ENCODE results near the gene DGKB. TPM values are rescaled to one million over a fixed set of nuclear protein-coding genes. Genes with fewer than 3 reads are reported as not detected.

Gene DGKB
- total and polyA plus RNA-seq, 7 donors = 0.39 to 22.4 (median 11.3) TPM; not detected in 2

GRCh38 chr7:14309432-14309831 lies 593.1 kb downstream of the DGKB start:
- DNase-seq = no peak
- Histone ChIP-seq H3K27ac (no peak overlapping the region), H3K36me3 (no peaks in the 10 kb centered on the region), H3K4me1 (no peaks in the 10 kb centered on the region), H3K9me3 (no peaks in the 10 kb centered on the region), H3K4me3 (no peak overlapping the region), H3K27me3 (no peaks in the 10 kb centered on the region)
- TF ChIP-seq CTCF (IDR thresholded peaks at IDR 0.05) (no peak), EP300 (IDR thresholded peaks at IDR 0.05) (no peak), POLR2A (IDR thresholded peaks at IDR 0.05) (no peak), POLR2AphosphoS5 (IDR thresholded peaks at IDR 0.05) (no peak)
- intact Hi-C loops (cut with DNase I) = no loop called here

- Histone ChIP-seq H3K36me3 (no peaks in the 10 kb centered on the region), H3K4me1 (no peaks in the 10 kb centered on the region), H3K27me3 (no peaks in the 10 kb centered on the region), H3K4me3 (no peak overlapping the region), H3K27ac (no peak overlapping the region), H3K9me3 (no peaks in the 10 kb centered on the region)
- TF ChIP-seq EP300 (IDR thresholded peaks at IDR 0.05) (no peak), CTCF (IDR thresholded peaks at IDR 0.05) (no peak), POLR2AphosphoS5 (IDR thresholded peaks at IDR 0.05) (no peak), POLR2A (IDR thresholded peaks at IDR 0.05) (no peak)
- intact Hi-C loops (cut with DNase I) = no loop called here
- no peak for DNase-seq
- WGBS, 2 donors = 77 to 78% methylated on average over 4 of the region's 4 CpGs
Measured at GRCh38 chr7:14305233-14305866, 597.2 kb downstream of the DGKB start.

- no peak for DNase-seq
- intact Hi-C loops (cut with DNase I) = no loop called here
- WGBS, 2 donors = 60 to 87% methylated on average over 2 of the region's 2 CpGs
- Histone ChIP-seq H3K9me3 (no peaks in the 10 kb centered on the region), H3K36me3 (no peaks in the 10 kb centered on the region), H3K4me1 (no peaks in the 10 kb centered on the region), H3K27me3 (no peaks in the 10 kb centered on the region), H3K27ac (no peak overlapping the region), H3K4me3 (no peak overlapping the region)
- TF ChIP-seq POLR2AphosphoS5 (IDR thresholded peaks at IDR 0.05) (no peak), POLR2A (IDR thresholded peaks at IDR 0.05) (no peak), CTCF (IDR thresholded peaks at IDR 0.05) (no peak), EP300 (IDR thresholded peaks at IDR 0.05) (no peak)
Measured at GRCh38 chr7:14303536-14303935, 599.0 kb downstream of the DGKB start.

- Histone ChIP-seq H3K27ac (no peak overlapping the region), H3K27me3 (no peaks in the 10 kb centered on the region), H3K9me3 (no peaks in the 10 kb centered on the region), H3K4me3 (no peak overlapping the region), H3K36me3 (no peaks in the 10 kb centered on the region), H3K4me1 (no peaks in the 10 kb centered on the region)
- intact Hi-C loops (cut with DNase I) = no loop called here
- TF ChIP-seq POLR2AphosphoS5 (IDR thresholded peaks at IDR 0.05) (no peak), EP300 (IDR thresholded peaks at IDR 0.05) (no peak), CTCF (IDR thresholded peaks at IDR 0.05) (no peak), POLR2A (IDR thresholded peaks at IDR 0.05) (no peak)
- 81 to 90% methylated on average over 1 of the region's 1 CpG for WGBS, 2 donors
- DNase-seq = no peak
Measured at GRCh38 chr7:14294637-14295036, 607.9 kb downstream of the DGKB start.

- Histone ChIP-seq H3K27me3 (no peaks in the 10 kb centered on the region), H3K4me3 (no peak overlapping the region), H3K4me1 (no peaks in the 10 kb centered on the region), H3K36me3 (no peaks in the 10 kb centered on the region), H3K27ac (no peak overlapping the region), H3K9me3 (no peaks in the 10 kb centered on the region)
- no peak for DNase-seq
- TF ChIP-seq POLR2A (IDR thresholded peaks at IDR 0.05) (no peak), EP300 (IDR thresholded peaks at IDR 0.05) (no peak), CTCF (IDR thresholded peaks at IDR 0.05) (no peak), POLR2AphosphoS5 (IDR thresholded peaks at IDR 0.05) (no peak)
- WGBS, 2 donors = 53 to 91% methylated on average over 2 of the region's 2 CpGs
- intact Hi-C loops (cut with DNase I) = no loop called here
Measured at GRCh38 chr7:14293434-14293833, 609.1 kb downstream of the DGKB start.

All from sigmoid colon (tissue), 7 donors.